Gastroesophageal sphincter (tissue), 3 donors: Measurements from ENCODE around the gene PDZRN4.

Source experiments
- CTCF ChIP-seq, 4 experiments: fragments of 200-600 bp in 2 of 4; fragments of 450-650 bp in 2 of 4; sonication (generic) in 1 of 4; IDR thresholded peaks; one replicate each; pipeline ENCODE4 v1.5.1; 2017 to 2019; ENCODE audit warnings: antibody characterized with exemption in 4 of 4, mild to moderate bottlenecking in 2 of 4, moderate library complexity in 2 of 4
- EP300 ChIP-seq: sonication (generic); formaldehyde crosslinking; IDR thresholded peaks from one replicate; pipeline ENCODE4 v1.6.1; 2017; ENCODE audit warnings: antibody characterized with exemption, mild to moderate bottlenecking
- POLR2A ChIP-seq, 2 donors: fragments of 450-650 bp; IDR thresholded peaks; one replicate each; pipeline ENCODE4 v1.6.1; 2017; ENCODE audit warnings: antibody characterized with exemption in 2 of 2, mild to moderate bottlenecking in 2 of 2, moderate library complexity in 1 of 2
- POLR2AphosphoS5 ChIP-seq: sonication (generic); formaldehyde crosslinking; IDR thresholded peaks from one replicate; pipeline ENCODE4 v1.6.1; 2017; ENCODE audit warnings: antibody characterized with exemption

- TF ChIP-seq EP300 (no peak), POLR2A (IDR thresholded peaks at IDR 0.05) (peak; percentile 38 to 55), CTCF (IDR thresholded peaks at IDR 0.05) (no peak), POLR2AphosphoS5 (peak; percentile 57)
Observed at GRCh38 chr12:41189395-41190251, 1.5 kb downstream of the PDZRN4 start.
